Fibroblast of skin of left biceps (primary cell): ENCODE results near the gene ASB13.
A peak's percentile ranks its signal among the peaks of the same experiment; 100 is the strongest.

Experiments used
- DNase-seq, 2 experiments: peaks; one replicate each; pipeline ENCODE4 v3.0.0-alpha.2; 2013; ENCODE audit warnings: low read depth in 2 of 2

ASB13 gene

DNA sequence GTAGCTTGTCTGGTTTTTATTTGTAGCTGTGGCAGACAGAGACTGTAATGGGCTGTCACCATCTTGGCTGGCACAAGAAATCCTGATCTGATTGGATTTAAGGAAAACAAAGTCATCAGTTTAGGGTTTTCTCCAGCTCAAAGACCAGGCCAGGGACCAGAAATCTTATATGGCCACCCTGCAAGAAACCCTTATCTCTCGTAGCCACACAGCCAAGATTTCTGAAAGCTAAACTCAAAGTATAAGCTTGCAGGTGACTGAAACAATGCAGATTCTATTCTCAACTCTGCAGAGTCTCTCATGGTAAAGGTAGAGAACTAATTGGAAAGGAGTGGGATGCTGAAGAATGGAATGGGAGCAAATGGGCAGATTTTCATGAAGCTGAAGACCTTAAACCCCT lies 3.2 kb upstream of the ASB13 start:
- DNase-seq: no peak

- DNase-seq: no peak
These were observed 2.0 kb upstream of the ASB13 start for GRCh38 chr10:5668429-5668828.

- no peak for DNase-seq
These were observed 641 bp upstream of the ASB13 start for GRCh38 chr10:5666841-5667630.

GRCh38 chr10:5665373-5666007 lies 905 bp downstream of the ASB13 start:
- peak; percentile 57 to 65 for DNase-seq

DNA sequence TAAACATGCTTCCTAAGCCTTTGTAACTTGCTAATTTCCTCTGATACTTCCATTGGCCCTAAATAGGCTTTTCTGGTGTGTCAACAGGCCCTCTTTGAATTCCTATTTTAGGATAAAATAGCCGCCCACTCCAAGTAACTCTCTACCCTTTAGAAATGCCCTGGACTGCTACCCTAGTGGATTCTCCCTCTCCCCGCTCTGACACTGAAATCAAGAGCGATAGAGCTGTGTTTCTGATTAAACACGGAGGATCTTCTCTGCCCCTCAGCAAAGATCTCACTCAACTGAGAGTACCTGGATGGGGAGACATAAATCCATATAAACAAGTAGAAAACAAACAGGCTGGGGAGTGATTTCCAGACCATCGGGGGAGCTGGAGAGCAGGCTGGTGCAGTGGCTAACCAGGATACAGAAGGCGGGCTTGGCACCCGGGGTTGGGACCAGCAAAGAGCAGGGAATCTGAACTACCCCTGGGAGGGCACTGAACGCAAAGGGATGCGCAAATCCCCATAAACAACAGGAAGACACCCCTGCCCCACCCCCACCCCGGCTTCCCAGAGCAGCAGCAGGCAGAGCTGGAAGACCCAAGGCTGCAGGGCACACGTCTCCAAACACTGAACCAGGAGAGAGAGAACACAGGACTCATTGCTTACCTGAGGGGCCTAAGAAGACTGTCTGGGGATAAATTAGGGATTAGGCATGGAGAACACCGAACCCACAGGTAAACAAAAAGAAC lies 2.5 kb downstream of the ASB13 start:
- no peak for DNase-seq

DNA sequence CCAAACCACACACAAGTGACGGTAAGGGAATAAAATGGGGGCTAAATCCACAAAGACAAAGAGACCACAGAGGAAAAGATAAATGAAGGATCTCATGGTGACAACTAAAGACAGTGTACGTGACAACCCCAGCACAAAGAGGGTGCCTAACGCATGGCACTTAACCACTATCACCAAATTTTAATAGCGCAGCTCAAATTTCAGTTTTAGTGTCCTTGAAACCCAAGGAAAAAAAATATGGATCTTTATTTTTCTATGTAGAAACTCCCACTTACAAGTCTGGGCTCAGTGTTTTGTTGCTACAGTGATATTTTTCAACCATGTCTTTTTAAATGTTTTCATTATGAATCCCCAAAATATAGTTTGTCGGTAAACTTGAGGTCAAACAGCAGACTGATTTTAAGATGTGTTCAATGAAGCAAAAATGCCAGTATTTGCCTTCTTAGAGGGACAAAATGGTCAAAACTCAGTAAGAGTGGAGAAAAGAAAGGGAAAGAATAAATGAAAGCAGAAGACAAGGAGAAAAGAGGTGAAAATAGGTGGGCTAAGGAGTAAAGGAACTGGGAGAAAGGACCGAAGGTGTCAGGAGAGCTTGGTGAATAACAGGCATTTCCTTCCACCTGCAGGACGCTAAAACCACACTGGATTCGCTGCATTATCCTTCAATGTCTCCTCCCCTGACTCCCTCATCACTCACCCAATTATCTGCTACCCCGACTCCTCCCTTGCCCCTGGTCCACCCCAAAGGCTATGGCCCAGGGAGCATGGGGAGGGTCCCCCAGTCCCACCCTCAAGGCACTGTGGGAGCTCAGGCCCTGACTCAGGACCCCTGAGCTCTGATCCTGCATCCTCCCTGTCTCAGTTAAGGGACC lies 3.5 kb downstream of the ASB13 start:
- DNase-seq: no peak

- no peak for DNase-seq
These were observed 5.4 kb downstream of the ASB13 start for GRCh38 chr10:5661043-5661442.

GRCh38 chr10:5659702-5660528 lies 6.5 kb downstream of the ASB13 start:
- DNase-seq: no peak

GRCh38 chr10:5658871-5659618 lies 7.3 kb downstream of the ASB13 start:
- no peak for DNase-seq

DNA sequence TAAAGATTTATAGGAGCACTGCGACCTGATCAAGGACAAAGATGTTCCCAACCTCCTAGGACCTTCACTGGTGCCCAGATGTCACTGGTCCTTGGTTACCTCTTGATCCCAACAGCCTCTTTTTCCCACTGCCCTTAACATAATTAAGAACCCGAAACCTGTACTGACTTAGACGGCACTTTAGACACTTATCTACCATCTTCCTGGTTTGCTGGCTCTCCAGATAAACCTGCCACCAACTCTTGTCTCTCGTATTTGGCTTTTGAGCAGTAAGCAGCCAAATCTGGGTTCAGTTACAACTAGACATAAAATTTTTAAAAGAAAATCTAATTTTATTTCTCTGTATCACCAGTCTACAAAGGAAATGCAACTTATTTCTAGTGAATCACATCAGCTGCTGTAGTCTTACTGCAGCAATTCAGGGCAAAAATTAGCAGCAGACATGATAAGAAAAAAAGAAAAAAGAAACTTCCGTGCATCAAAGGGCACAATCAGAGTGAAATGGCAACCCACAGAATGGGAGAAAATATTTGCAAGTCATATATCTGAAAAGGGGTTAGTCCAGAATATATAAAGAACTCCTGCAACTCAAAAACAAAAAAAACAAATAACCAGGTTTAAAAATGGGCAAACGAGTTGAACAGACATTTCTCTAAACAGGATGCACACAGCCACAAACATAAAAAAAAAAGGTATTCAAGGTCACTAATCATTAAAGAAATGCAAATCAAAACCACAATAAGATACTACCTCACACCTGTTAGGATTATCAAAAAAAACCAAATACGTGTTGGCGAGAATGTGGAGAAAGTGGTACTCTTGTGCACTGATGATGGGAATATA lies 9.4 kb downstream of the ASB13 start:
- no peak for DNase-seq

DNA sequence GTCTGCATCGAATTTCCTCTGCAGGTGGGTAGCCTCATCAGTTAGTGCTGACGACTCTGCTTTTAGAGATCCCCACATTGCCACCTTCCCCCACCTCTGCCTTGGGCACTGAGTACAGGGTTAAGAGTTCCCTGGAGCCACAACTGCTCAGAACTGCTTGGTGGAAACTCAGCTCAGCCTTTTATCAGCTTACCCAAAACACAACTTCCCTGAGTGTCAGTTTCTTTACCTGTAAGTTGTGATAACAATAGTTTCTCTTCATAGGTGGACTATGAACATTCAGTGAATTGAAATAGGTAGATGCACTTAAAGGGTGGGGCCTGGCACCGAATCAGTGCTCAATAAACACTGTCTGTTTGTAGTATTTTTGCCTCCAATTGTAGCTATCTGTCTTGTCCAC lies 11.3 kb downstream of the ASB13 start:
- DNase-seq: no peak

DNA sequence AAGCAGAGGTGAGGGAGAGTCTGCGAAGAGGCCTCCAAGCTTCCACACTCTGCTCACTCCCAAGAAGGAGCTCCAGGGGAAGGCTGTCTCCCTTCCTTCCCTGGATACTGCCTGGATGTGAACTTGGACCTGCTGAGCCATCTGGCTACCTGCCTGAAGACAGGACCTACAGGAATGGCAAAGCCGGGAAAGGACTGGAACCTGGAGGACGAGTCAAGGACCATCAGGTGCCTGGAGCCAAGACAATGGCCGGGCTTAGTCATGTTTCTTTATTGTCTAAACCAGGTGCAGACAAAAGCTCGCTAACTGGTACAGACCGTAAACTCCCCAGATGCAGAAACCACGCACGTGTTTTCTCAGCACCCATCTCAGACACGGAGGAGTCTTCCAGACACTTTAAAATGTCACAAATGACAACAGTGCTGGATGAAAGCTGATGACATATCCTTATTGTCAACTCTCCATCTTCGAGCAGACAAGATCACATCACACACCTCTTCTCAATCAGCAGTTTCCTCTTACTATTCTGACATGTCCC lies 12.1 kb downstream of the ASB13 start:
- no peak for DNase-seq

DNA sequence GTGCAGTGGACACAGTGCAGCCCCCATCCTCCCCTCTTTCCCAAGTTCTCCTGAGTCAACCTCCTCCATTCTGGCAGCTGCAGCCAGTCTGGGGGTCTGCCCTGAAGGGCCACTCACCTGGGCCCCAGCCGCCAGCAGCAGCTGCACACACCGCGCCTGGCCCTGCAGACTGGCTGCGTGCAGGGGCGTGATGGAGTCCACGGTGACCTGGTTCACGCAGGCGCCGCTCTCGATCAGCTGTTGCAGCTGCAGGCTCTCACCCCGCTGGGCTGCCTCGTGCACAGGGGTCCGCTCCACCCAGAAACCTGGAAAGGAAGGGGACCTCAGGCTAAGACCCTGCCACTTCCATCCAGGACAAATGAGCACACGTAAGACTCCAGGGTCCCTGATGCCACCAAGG lies 13.6 kb downstream of the ASB13 start:
- DNase-seq: no peak

DNA sequence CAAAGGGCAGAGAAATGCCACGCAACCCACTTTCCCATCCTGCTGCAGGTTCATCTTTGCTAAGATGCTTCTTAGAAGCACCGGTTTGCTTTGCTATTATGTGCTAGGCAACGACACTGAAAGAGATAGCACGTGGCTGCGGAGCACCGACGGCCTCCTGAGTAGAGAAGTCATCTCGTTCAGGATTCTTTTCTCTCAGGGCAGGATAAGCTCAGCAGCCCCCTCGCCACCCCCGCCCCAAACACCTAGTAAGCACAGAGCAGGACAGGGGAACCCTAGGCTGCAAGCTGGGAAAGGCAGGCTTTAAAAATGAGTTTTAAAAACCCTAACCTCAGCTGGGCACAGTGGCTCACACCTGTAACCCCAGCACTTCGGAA lies 15.0 kb downstream of the ASB13 start:
- DNase-seq: no peak

DNA sequence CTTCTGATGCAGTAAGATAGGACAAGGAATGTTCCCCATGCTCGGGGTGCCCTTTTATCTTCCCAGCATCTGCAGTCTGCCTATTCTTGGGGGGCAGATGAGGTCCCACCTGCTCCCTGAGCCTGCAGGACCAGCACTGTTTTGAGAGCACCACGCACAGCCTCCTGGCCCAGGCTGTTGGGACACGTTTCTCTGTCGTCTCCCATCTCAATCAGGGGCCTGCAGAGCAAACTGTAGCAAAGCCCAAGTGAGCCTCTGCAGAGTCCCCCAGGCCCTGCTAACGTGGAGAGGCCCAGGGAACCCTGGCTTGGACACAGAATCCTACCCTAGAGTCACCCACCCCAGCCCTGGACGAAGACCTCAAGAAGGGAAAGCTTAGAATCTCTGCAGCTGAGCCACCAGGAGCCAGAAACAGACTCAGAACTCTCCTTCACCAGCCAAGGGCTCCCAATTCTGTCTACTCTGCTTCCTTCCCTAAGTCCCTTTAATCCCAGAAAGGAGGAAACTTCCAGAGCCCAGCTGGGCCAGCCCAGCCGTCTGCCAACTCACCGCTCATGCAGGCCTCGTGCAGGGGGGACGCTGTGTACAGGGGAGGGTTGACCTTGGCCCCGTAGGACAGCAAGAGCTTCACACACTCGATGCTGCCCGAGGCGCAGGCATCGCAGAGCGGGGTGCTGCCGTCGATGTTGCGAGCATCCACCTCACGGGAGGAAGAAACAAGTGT lies 15.6 kb downstream of the ASB13 start:
- DNase-seq: no peak

- no peak for DNase-seq
These were observed 16.6 kb downstream of the ASB13 start for GRCh38 chr10:5649746-5650145.

GRCh38 chr10:5648494-5649457 lies 17.6 kb downstream of the ASB13 start:
- DNase-seq: no peak
